Measurements from ENCODE around the gene HNMT. TPM values are rescaled to one million over a fixed set of nuclear protein-coding genes. Genes with fewer than 3 reads are reported as not detected.
"Not testable (repeated sequence)": the region's sequence is repeated elsewhere in the genome, so short reads cannot be mapped to it uniquely, and the experiment has no call there.

HNMT gene
- total RNA-seq, 1 experiment from 2014 or later = 56.5 TPM

GRCh38 chr2:137987011-137987410 lies 22.7 kb downstream of the HNMT start:
- no peak overlapping the region for H3K27ac Mint-ChIP-seq (ENCODE audit: unreplicated experiment)
- CTCF ChIA-PET = no interaction called here
- DNase-seq = no peak
- peaks cover 3% of the 10 kb centered on the region for H3K36me3 Mint-ChIP-seq (ENCODE audit: insufficient read depth, unreplicated experiment)
- H3K4me1 Mint-ChIP-seq (ENCODE audit: low read depth, unreplicated experiment) = no peaks in the 10 kb centered on the region
- H3K4me3 Mint-ChIP-seq (ENCODE audit: low read depth, unreplicated experiment) = no peak overlapping the region
- no peak for TF ChIP-seq CTCF (IDR thresholded peaks at IDR 0.05; ENCODE audit: unreplicated experiment)
- intact Hi-C loops (cut with micrococcal nuclease; ENCODE audit: unreplicated experiment) = no loop called here
- no peaks in the 10 kb centered on the region for H3K27me3 Mint-ChIP-seq (ENCODE audit: unreplicated experiment)
- H3K9me3 Mint-ChIP-seq (ENCODE audit: low read depth, unreplicated experiment) = peaks cover 10% of the 10 kb centered on the region
- no TSS peak for BruUV-seq (replicated peaks)

GRCh38 chr2:137991078-137991477 lies 26.8 kb downstream of the HNMT start:
- intact Hi-C loops (cut with micrococcal nuclease; ENCODE audit: unreplicated experiment) = no loop called here
- H3K27ac Mint-ChIP-seq (ENCODE audit: unreplicated experiment) = no peak overlapping the region
- no peaks in the 10 kb centered on the region for H3K27me3 Mint-ChIP-seq (ENCODE audit: unreplicated experiment)
- H3K9me3 Mint-ChIP-seq (ENCODE audit: low read depth, unreplicated experiment) = peaks cover 31% of the 10 kb centered on the region
- BruUV-seq (replicated peaks) = no TSS peak
- no peak for TF ChIP-seq CTCF (IDR thresholded peaks at IDR 0.05; ENCODE audit: unreplicated experiment)
- DNase-seq = no peak
- no peak overlapping the region for H3K4me3 Mint-ChIP-seq (ENCODE audit: low read depth, unreplicated experiment)
- CTCF ChIA-PET = interaction anchor here (0.7 kb wide), 1 partner anchor 947 kb away, joined by 3 read pairs; no protein-coding TSS in a partner anchor
- peaks cover 6% of the 10 kb centered on the region for H3K36me3 Mint-ChIP-seq (ENCODE audit: insufficient read depth, unreplicated experiment)
- H3K4me1 Mint-ChIP-seq (ENCODE audit: low read depth, unreplicated experiment) = no peaks in the 10 kb centered on the region

GRCh38 chr2:137992039-137992646 lies 27.9 kb downstream of the HNMT start:
- BruUV-seq (replicated peaks) = no TSS peak
- H3K9me3 Mint-ChIP-seq (ENCODE audit: low read depth, unreplicated experiment) = peaks cover 35% of the 10 kb centered on the region
- no peak for TF ChIP-seq CTCF (IDR thresholded peaks at IDR 0.05; ENCODE audit: unreplicated experiment)
- H3K27ac Mint-ChIP-seq (ENCODE audit: unreplicated experiment) = no peak overlapping the region
- no peak overlapping the region for H3K4me3 Mint-ChIP-seq (ENCODE audit: low read depth, unreplicated experiment)
- intact Hi-C loops (cut with micrococcal nuclease; ENCODE audit: unreplicated experiment) = no loop called here
- DNase-seq = no peak
- no peaks in the 10 kb centered on the region for H3K4me1 Mint-ChIP-seq (ENCODE audit: low read depth, unreplicated experiment)
- H3K36me3 Mint-ChIP-seq (ENCODE audit: insufficient read depth, unreplicated experiment) = peaks cover 6% of the 10 kb centered on the region
- CTCF ChIA-PET = no interaction called here
- no peaks in the 10 kb centered on the region for H3K27me3 Mint-ChIP-seq (ENCODE audit: unreplicated experiment)

- H3K27me3 Mint-ChIP-seq (ENCODE audit: unreplicated experiment); BruUV-seq (replicated peaks); H3K36me3 Mint-ChIP-seq (ENCODE audit: insufficient read depth, unreplicated experiment); H3K4me1 Mint-ChIP-seq (ENCODE audit: low read depth, unreplicated experiment); DNase-seq; H3K4me3 Mint-ChIP-seq (ENCODE audit: low read depth, unreplicated experiment); H3K27ac Mint-ChIP-seq (ENCODE audit: unreplicated experiment); CTCF ChIA-PET; intact Hi-C loops (cut with micrococcal nuclease; ENCODE audit: unreplicated experiment): not testable (repeated sequence)
- peaks cover 29% of the 10 kb centered on the region for H3K9me3 Mint-ChIP-seq (ENCODE audit: low read depth, unreplicated experiment)
Measured at GRCh38 chr2:137993715-137994476, 29.6 kb downstream of the HNMT start.

GRCh38 chr2:137995368-137995767 lies 31.1 kb downstream of the HNMT start:
- intact Hi-C loops (cut with micrococcal nuclease; ENCODE audit: unreplicated experiment); BruUV-seq (replicated peaks); DNase-seq; CTCF ChIA-PET; H3K4me1 Mint-ChIP-seq (ENCODE audit: low read depth, unreplicated experiment); H3K4me3 Mint-ChIP-seq (ENCODE audit: low read depth, unreplicated experiment); H3K27ac Mint-ChIP-seq (ENCODE audit: unreplicated experiment); H3K36me3 Mint-ChIP-seq (ENCODE audit: insufficient read depth, unreplicated experiment); H3K27me3 Mint-ChIP-seq (ENCODE audit: unreplicated experiment): not testable (repeated sequence)
- peaks cover 27% of the 10 kb centered on the region for H3K9me3 Mint-ChIP-seq (ENCODE audit: low read depth, unreplicated experiment)

DNA sequence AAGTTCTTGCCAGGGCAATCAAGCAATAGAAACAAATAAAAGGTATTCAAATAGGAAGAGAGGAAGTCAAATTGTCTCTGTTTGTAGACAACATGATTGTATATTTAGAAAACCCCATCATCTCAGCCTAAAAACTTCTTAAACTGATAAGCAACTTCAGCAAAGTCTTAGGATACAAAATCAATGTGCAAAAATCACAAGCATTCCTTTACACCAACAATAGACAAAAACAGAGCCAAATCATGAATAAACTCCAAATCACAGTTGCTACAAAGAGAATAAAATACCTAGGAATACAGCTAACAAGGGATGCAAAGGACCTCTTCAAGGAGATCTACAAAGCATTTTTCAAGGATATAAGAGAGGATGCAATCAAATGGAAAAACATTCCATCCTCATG lies 31.9 kb downstream of the HNMT start:
- BruUV-seq (replicated peaks); H3K27ac Mint-ChIP-seq (ENCODE audit: unreplicated experiment); CTCF ChIA-PET; H3K4me1 Mint-ChIP-seq (ENCODE audit: low read depth, unreplicated experiment); H3K27me3 Mint-ChIP-seq (ENCODE audit: unreplicated experiment); DNase-seq; H3K36me3 Mint-ChIP-seq (ENCODE audit: insufficient read depth, unreplicated experiment); H3K4me3 Mint-ChIP-seq (ENCODE audit: low read depth, unreplicated experiment); intact Hi-C loops (cut with micrococcal nuclease; ENCODE audit: unreplicated experiment): not testable (repeated sequence)
- H3K9me3 Mint-ChIP-seq (ENCODE audit: low read depth, unreplicated experiment) = peaks cover 24% of the 10 kb centered on the region

Measured in Calu3 (cell line).